NCI-H524 (cell line): ENCODE results near the gene NPIPA1.
"Not testable (repeated sequence)": the region's sequence is repeated elsewhere in the genome, so short reads cannot be mapped to it uniquely, and the experiment has no call there.

ENCODE experiments used
- DNase-seq, 2 experiments: peaks; one replicate each; lab custom pipeline; 2025; lab: John Stamatoyannopoulos, UW

Gene NPIPA1

DNA sequence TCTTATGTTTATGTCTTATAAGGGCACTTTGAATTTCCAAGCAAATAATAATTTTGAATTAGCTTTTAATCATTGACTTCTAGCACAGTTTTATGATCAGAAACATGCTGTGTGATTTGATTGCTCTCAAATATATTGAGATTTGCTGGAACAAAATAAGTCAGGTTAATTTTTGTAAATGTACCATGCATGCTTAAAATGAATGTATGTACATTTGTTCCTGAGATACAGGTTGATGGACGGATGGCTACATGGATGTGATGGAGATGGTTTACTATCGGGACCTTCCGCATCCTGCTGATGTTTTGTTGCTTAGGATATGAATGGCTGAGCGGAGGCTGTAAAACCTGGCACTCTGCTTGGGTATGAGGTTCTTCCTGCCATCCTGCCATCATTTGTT is at the start of gene NPIPA1:
Gene NPIPA1, plus strand, starts transcription at position 301 of the 400 bp plus-strand sequence. Its CDS starts 0 bp downstream, at position 301.
- DNase-seq: not testable (repeated sequence)

DNA sequence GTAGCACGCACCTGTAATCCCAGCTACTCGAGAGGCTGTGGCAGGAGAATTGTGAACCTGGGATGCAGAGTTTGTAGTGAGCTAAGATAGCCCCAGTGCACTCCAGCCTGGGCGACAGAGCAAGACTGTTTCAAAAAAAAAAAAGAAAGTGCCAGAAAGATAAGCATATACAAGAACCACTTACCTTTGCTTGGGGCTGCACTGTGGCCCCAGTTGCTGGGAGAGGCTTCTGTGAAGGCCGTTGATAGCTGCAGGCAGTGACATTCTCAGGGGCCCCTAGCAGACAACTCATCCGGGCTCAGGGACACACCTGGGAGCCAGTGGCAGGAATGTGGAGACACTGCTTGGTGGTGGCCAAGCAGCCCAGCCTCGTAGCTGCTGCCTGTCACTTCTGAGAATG is 45.1 kb upstream of the NPIPA1 start:
- DNase-seq: not testable (repeated sequence)

DNA sequence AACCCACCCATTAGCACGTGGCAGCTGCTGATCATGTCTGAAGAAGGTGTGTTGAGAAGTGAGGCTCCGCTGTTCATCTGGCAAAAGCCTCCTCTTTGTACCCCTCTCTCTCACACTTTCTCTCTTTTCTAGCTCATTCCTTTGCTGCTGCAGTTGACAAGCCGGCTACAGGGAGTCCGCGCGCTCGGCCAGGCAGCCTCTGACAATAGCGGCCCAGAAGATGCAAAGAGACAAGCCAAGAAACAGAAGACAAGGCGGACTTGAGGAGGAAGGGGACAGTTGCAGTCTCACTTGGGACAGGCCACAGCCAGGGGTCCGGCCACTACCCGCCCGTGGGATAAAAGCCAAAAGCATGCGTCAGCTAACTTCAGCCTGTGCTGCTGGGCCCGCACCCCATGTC is 41.9 kb upstream of the NPIPA1 start:
- DNase-seq: not testable (repeated sequence)

DNA sequence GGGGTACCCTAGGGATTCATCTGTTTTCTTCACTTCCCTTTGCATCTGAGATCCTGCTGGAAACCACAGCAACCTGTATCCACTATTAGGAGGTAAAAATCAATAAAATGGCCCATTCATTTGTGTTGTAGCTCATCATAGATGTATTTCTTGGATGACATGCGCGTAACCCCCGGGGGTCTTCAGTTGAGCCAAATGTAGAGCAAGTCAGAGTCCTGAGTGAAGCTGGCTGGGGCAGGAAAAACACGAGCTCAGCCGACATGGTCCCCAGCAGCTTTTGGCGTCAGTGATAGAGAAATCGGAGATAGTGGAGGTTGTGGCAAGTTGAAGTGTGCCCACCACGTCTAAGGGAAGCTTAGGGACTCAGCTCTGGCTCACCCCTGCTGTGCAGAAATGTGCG is 41.2 kb upstream of the NPIPA1 start:
- DNase-seq: not testable (repeated sequence)

DNA sequence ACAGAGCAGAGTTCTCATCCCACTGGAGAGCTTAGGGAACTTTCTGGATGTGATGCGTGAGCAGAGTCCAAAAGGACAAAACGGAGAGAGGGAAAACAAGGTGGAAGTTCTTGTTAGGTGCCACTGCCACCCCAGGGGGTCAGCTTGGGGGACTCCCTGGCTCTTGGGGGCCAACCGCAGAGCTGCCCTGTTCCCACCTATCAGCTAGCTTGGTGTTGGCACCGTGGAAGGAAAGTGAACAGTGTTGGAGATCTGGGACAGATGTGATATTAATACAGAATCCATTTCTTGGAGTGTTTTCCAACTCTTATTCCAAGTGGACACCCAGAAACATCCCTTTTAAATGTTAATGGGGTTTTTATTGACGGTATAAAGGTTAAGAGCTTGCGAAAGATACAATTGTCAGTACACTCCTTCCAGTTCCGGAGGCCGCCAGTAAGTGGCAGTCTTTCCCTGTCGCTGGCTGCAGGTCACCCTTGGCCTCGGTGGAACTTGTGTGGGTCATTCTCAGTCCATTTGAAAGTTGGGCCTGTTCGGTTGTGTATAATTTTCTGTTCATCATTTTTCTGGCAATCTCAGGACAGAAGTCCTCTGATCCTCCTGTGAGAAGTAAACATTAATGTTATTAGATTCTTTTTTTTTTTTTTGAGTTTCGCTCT is 40.1 kb upstream of the NPIPA1 start:
- not testable (repeated sequence) for DNase-seq

DNA sequence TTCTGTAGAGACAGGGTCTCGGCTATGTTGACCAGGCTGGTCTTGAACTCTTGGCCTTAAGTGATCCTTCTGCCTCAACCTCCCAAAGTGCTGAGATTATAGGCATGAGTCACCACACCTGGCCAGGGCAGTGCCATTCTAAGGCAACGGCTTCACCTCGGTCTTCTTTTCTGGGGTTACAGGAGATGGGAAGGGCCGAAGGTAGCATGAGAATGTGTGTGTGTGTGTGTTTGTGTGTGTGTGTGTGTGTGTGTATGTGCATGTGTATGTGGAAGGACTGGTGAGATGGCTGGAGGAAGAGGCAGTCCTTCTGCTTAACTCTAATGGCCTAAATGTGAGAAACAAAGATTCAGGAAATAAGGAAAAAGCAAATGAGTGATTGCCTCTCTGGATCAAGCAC is 39.1 kb upstream of the NPIPA1 start:
- DNase-seq: not testable (repeated sequence)

DNA sequence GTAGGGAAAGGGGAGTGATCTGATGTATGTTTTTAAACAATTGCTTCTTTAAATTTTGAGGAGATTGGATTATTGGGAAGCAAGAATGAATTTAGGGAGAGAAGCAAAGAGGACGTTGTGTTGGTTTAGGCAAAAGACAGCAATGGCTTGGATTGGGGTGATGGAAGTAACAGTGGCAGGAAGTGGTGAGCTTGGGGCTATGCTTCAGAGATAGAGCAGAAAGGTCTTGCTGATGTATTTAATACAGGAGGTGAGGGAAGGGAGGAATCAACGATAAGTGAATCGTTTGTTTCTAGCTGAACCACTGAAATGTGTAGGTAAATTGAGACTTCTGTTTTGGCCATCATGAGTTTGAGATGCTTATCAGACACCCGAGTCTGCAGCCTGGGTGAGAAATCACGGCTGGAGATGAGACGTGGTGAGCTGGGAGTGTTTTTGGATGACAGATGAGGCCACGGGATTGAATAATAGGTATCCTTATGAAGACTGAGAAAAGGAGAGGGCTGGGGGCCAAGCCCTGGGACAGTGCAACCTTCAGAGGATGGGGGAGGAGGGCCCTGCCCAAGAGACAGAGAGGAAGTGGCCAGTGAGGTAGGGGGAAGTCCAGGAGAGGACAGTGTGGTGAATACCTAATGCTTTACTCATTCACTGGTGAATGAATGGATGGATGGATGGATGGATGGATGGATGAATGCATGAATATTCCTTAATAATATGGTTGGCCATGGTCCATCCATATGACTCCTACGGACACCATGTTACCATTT is 33.9 kb upstream of the NPIPA1 start:
- not testable (repeated sequence) for DNase-seq

DNA sequence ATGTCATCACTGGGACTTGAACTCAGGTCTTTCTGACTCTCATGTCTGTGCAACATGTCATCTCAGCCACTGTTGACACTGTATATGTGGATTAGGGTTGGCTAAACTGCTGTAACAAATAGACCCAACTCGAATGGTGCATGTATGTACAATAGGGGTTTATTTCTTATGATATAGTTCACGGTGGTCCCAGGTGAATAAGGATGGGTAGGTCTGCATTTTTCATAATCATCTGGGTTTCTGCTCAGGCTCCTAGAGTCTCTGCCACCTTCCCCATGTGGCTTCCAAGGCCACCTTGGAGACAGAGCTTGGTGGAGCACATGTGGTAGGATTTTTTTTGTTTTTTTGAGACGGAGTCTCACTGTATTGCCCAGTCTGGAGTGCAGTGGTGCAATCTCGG is 27.5 kb upstream of the NPIPA1 start:
- DNase-seq: not testable (repeated sequence)

DNA sequence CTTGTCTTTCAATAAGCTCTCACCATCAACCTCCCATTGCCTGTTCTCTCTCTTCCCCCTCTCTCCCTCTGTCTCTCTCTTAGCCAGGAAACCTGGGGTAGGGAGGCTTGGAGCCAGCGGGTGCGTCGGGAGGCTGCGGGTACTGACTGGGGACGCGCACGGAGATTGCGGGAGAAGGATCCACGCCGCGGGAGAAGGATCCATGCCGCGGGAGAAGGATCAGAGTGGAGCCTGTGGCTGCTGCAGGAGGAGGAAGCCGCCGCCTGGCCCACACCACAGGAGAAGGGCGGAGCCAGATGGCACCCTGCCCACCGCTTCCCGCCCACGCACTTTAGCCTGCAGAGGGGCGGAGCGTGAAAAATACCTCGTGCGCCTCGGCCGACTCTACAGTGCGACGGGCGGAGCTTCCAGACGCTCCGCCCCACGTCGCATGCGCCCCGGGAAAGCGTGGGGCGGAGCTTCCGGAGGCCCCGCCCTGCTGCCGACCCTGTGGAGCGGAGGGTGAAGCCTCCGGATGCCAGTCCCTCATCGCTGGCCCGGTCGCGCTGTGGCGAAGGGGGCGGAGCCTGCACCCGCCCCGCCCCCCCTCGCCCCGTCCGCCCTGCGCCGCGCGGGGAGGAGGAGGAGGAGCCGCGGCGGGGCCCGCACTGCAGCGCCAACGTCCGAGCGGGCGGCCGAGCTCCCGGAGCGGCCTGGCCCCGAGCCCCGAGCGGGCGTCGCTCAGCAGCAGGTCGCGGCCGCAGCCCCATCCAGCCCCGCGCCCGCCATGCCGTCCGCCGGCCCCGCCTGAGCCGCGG is 26.2 kb upstream of the NPIPA1 start:
- DNase-seq: not testable (repeated sequence)

DNA sequence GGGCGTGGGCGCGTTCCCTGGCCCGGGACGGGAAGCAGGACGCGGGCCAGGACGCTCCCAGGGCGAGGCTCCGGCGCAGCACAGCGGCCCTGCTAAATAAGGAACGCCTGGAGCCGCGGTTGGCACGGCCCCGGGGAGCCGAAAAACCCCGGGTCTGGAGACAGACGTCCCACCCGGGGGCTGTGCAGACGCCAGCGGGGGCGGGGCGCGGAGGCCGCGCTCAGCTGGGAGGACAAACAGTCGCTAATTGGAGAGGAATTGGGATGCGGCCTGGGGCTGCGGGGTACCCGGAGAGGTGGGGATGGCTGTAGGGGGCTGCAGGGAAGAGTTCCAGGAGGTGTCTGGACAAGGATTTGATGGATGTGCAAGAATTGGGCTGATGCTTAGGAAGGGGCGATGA is 25.3 kb upstream of the NPIPA1 start:
- DNase-seq: not testable (repeated sequence)

DNA sequence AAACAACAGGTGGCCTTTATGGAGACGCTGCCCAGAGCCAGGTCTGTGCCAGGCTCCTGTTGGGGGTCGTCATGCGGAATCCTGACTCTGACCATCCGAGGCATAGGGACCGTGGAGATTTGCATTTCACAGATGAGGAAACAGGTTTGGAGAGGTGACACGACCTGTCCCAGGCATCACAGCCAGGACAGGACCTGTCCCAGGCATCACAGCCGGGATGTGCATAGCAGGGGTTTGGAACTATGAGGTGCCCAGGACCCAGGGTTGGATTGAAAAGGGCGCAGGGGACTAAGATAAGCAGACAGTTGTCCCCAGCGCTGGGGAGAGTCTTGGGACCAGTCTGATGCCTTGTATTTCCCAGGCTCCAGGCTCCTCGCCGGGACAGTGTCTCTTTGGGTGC is 24.7 kb upstream of the NPIPA1 start:
- DNase-seq: not testable (repeated sequence)

DNA sequence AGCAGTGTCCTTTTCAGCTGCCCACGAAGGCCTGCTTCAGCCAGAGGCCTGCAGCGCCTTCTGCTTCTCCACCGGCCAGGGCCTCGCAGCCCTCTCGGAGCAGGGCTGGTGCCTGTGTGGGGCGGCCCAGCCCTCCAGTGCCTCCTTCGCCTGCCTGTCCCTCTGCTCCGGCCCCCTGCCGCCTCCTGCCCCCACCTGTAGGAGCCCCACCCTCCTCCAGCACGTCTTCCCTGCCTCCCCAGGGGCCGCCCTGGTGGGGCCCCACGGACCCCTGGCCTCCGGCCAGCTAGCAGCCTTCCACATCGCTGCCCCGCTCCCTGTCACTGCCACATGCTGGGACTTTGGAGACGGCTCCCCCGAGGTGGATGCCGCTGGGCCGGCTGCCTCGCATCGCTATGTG is 18.7 kb upstream of the NPIPA1 start:
- not testable (repeated sequence) for DNase-seq

DNA sequence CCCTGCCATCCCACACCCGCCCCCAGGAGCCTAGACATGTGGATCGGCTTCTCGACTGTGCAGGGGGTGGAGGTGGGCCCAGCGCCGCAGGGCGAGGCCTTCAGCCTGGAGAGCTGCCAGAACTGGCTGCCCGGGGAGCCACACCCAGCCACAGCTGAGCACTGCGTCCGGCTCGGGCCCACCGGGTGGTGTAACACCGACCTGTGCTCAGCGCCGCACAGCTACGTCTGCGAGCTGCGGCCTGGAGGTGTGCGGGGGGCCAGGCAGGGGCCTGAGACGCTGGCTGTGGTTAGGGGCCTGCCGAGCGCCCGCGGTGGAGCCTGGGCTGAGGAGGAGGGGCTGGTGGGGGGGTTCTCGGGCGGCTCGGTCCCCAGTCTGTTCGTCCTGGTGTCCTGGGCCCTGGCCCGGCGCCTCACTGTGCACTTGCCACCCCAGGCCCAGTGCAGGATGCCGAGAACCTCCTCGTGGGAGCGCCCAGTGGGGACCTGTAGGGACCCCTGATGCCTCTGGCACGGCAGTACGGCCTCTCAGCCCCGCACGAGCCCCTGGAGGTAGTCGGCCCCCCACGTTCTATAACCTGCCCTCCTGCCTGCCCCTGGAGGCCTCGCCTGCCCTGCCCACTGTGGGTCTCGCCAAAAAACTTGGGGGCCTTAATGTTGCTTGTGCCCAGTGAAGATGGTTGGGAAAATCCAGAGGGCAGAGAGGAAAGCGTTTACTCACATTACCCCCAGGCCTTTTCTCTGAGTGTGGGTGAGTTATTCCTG is 17.2 kb upstream of the NPIPA1 start:
- not testable (repeated sequence) for DNase-seq

DNA sequence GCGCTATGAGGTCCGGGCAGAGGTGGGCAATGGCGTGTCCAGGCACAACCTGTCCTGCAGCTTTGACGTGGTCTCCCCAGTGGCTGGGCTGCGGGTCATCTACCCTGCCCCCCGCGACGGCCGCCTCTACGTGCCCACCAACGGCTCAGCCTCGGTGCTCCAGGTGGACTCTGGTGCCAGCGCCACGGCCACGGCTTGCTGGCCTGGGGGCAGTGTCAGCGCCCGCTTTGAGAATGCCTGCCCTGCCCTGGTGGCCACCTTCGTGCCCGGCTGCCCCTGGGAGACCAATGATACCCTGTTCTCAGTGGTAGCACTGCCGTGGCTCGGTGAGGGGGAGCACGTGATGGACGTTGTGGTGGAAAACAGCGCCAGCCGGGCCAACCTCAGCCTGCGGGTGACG is 15.0 kb upstream of the NPIPA1 start:
- not testable (repeated sequence) for DNase-seq

DNA sequence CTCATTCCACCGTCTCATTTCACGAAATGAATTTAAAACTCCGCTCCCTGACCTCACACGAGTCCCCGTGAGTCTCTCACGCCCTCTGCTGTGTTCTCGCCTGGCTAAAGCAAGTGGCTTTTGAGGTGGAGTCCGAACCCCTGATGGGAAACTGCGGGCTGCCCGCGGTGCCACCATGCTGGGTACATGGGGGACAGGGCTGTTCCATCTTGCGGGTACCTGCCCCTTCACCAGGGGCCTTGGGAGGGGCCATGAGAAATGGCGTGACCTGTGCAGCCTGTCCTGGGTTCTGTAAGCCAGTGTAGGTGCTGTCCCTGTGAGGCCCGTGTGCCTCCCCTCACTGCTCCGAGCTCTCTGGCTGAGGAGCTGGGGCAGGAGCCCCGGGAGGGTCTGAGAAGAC is 14.3 kb upstream of the NPIPA1 start:
- not testable (repeated sequence) for DNase-seq

DNA sequence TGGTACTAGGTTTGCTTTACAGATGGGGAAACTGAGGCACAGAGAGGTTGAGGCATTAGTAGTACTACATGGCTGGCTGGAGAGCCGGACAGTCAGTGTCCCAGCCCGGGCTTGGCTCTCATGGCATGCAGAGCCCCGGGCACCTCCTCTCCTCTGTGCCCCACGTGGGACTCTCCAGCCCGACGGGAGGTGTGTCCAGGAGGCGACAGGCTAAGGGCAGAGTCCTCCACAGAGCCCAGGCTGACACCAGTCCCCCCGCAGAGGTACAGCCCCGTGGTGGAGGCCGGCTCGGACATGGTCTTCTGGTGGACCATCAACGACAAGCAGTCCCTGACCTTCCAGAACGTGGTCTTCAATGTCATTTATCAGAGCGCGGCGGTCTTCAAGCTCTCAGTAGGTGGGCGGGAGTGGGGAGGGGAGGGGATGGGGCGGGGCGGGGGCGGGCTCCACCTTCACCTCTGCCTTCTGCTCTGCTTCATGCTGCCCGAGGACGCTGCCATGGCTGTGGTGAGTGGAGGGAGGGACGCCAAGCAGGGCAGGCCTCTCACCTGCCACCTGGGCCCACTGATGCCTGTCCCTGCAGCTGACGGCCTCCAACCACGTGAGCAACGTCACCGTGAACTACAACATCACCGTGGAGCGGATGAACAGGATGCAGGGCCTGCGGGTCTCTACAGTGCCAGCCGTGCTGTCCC is 13.7 kb upstream of the NPIPA1 start:
- DNase-seq: not testable (repeated sequence)

DNA sequence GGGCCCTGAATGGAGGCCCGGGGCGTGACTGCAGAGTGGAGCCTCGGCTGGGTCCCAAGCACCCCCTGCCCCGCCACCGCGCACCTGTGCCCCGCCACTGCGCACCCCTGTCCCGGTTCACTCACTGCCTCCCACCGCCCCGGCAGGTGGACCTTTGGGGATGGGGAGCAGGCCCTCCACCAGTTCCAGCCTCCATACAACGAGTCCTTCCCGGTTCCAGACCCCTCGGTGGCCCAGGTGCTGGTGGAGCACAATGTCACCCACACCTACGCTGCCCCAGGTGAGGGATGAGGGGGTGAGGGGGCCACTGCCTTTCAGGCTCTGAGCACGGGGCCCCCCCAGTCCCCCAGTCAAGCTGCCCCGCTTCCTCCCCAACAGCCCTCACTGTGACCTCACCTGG is 12.9 kb upstream of the NPIPA1 start:
- not testable (repeated sequence) for DNase-seq

DNA sequence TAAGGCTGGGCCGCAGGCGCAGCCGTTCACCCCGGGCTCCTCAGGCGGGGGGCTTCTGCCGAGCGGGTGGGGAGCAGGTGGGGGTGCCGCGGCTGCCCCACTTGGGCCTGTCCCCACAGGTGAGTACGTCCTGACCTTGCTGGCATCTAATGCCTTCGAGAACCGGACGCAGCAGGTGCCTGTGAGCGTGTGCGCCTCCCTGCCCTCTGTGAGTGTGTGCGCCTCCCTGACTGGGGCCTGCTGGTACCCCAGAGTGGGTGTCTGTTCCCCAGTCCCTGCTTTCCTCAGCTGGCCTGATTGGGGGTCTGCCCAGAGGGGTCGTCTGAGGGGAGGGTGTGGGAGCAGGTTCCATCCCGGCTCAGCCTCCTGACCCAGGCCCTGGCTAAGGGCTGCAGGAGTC is 12.3 kb upstream of the NPIPA1 start:
- not testable (repeated sequence) for DNase-seq

DNA sequence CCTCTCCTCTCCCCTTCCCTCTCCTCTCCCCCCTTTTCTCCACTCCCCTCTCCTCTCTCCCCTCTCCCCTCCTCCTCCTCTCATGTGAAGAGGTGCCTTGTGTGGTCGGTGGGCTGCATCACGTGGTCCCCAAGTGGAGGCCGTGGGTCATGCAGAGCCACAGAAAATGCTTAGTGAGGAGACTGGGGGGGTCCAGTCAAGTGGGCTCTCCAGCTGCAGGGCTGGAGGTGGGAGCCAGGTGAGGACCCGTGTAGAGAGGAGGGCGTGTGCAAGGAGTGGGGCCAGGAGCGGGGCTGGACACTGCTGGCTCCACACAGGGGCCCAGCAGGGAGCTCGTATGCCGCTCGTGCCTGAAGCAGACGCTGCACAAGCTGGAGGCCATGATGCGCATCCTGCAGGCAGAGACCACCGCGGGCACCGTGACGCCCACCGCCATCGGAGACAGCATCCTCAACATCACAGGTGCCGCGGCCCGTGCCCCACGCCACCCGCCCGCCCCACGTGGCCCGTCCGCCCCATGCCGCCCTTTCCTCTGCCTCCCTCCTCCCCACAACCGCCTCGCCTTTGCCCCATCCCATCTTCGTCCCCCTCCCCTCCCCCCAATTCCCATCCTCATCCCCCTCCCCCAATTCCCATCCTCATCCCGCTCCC is 9.1 kb upstream of the NPIPA1 start:
- DNase-seq: not testable (repeated sequence)

DNA sequence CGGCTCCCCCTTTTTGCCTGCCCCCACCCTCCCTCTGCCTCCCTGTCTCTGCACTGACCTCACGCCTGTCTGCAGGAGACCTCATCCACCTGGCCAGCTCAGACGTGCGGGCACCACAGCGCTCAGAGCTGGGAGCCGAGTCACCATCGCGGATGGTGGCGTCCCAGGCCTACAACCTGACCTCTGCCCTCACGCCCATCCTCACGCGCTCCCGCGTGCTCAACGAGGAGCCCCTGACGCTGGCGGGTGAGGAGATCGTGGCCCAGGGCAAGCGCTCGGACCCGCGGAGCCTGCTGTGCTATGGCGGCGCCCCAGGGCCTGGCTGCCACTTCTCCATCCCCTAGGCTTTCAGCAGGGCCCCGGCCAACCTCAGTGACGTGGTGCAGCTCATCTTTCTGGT is 8.1 kb upstream of the NPIPA1 start:
- not testable (repeated sequence) for DNase-seq

DNA sequence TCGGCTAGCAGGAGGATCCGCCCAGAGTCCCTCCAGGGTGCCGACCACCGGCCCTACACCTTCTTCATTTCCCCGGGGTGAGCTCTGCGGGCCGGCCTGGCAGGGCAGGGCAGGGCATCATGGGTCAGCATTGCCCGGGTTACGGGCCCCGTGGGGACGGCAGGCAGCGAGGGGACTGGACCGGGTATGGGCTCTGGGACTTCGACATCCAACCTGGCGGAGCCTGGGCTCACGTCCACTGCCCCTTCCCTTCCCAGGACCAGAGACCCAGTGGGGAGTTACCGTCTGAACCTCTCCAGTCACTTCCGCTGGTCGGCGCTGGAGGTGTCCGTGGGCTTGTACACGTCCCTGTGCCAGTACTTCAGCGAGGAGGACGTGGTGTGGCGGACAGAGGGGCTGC is 7.0 kb upstream of the NPIPA1 start:
- not testable (repeated sequence) for DNase-seq
